Measurements from ENCODE around the gene LIX1L. TPM values are rescaled to one million over a fixed set of nuclear protein-coding genes. Genes with fewer than 3 reads are reported as not detected.

LIX1L gene
- total and polyA plus RNA-seq, 2 of the 13 experiments (the other 11 are each of a cell fraction or from before 2014, with no cell fraction given), result 8.1 to 24.9 TPM

DNA sequence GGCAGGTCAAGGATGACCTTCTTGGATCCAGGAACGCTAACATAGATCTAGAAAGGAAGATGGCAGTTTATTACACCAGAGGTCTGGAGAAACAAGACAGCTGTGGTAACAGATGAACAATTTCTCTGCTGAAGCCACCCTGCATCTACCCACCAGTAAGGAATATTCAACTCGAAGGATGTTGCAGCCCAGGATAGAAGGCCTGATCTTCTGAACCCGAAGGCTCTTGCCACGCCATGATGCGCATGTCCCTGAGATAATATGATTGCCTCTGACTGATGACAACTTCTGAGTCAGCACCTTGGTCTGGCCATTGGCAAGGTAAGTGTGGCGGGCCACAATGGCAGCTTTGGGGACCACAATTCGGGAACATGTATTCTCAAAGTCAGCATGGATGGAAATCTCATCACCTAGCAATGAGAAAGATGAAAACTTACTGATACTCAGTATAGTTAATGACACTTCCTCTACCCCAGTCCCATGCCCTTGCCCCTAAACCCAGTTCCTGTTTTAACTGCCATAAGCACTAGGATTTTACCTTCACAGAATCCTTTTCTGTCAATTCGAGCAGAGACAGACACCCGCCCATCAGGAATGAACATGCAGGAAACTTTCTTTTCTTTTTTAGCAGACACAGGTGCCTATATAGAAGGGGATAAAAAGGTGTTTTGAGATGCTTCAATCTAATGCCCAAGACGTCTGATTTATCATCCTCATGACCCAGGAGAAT, 36.7 kb upstream of the LIX1L start (continued):
- TF ChIP-seq ZNF646 (CRISPR knock-in tag; IDR thresholded peaks at IDR 0.05), result no peak
- no peak for TF ChIP-seq RXRA (CRISPR knock-in tag; IDR thresholded peaks at IDR 0.05)
- TF ChIP-seq, protein P1, sequence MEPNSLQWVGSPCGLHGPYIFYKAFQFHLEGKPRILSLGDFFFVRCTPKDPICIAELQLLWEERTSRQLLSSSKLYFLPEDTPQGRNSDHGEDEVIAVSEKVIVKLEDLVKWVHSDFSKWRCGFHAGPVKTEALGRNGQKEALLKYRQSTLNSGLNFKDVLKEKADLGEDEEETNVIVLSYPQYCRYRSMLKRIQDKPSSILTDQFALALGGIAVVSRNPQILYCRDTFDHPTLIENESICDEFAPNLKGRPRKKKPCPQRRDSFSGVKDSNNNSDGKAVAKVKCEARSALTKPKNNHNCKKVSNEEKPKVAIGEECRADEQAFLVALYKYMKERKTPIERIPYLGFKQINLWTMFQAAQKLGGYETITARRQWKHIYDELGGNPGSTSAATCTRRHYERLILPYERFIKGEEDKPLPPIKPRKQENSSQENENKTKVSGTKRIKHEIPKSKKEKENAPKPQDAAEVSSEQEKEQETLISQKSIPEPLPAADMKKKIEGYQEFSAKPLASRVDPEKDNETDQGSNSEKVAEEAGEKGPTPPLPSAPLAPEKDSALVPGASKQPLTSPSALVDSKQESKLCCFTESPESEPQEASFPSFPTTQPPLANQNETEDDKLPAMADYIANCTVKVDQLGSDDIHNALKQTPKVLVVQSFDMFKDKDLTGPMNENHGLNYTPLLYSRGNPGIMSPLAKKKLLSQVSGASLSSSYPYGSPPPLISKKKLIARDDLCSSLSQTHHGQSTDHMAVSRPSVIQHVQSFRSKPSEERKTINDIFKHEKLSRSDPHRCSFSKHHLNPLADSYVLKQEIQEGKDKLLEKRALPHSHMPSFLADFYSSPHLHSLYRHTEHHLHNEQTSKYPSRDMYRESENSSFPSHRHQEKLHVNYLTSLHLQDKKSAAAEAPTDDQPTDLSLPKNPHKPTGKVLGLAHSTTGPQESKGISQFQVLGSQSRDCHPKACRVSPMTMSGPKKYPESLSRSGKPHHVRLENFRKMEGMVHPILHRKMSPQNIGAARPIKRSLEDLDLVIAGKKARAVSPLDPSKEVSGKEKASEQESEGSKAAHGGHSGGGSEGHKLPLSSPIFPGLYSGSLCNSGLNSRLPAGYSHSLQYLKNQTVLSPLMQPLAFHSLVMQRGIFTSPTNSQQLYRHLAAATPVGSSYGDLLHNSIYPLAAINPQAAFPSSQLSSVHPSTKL (CRISPR knock-in tag; IDR thresholded peaks at IDR 0.05), result 0 out of 2 replicates have a peak, but pooled peaks have one; percentile 8
- no peak for TF ChIP-seq ZIK1 (CRISPR knock-in tag; IDR thresholded peaks at IDR 0.05; ENCODE audit: borderline replicate concordance, low read depth)
- no peak for TF ChIP-seq E2F5 (CRISPR knock-in tag; conservative IDR thresholded peaks at IDR 0.05)
- no peak for TF ChIP-seq PCBP1 (IDR thresholded peaks at IDR 0.05; ENCODE audit: borderline replicate concordance, low read depth, low read length)
- TF ChIP-seq ZNF501 (CRISPR knock-in tag; IDR thresholded peaks at IDR 0.05), result 0 out of 2 replicates have a peak, but pooled peaks have one; percentile 55
- TF ChIP-seq ISL2 (CRISPR knock-in tag; IDR thresholded peaks at IDR 0.05), result no peak
- no peak for TF ChIP-seq PITX1 (CRISPR knock-in tag; IDR thresholded peaks at IDR 0.05)
- 0 out of 2 replicates have a peak, but pooled peaks have one; percentile 6 for TF ChIP-seq HDAC6 (IDR thresholded peaks at IDR 0.05; ENCODE audit: low read depth, low read length)
- no peak for TF ChIP-seq ZNF883 (CRISPR knock-in tag; IDR thresholded peaks at IDR 0.05; ENCODE audit: not compliant biosample characterization)
- TF ChIP-seq ZEB1 (IDR thresholded peaks at IDR 0.05; ENCODE audit: insufficient replicate concordance, low read depth), result no peak
- TF ChIP-seq JUN (CRISPR knock-in tag; IDR thresholded peaks at IDR 0.05), result no peak
- TF ChIP-seq ZFAT (CRISPR knock-in tag; conservative IDR thresholded peaks at IDR 0.05), result no peak
- no peak for TF ChIP-seq GLMP (CRISPR knock-in tag; IDR thresholded peaks at IDR 0.05; ENCODE audit: borderline replicate concordance)
- TF ChIP-seq KDM2A (CRISPR knock-in tag; IDR thresholded peaks at IDR 0.05; ENCODE audit: borderline replicate concordance, low read depth), result 0 out of 2 replicates have a peak, but pooled peaks have one; percentile 32

Measured in HepG2 (cell line).